GM12874 (cell line): ENCODE results near the gene PFKL.

Source experiments
- TF ChIP-seq, protein P1 (sequence below): IDR thresholded peaks from 2 replicates; pipeline ENCODE4 v1.5.1; 2011; ENCODE audit warnings: low read depth, mild to moderate bottlenecking, control low read depth, low read length, moderate library complexity; ENCODE audit not compliant: insufficient read depth

Gene PFKL

DNA sequence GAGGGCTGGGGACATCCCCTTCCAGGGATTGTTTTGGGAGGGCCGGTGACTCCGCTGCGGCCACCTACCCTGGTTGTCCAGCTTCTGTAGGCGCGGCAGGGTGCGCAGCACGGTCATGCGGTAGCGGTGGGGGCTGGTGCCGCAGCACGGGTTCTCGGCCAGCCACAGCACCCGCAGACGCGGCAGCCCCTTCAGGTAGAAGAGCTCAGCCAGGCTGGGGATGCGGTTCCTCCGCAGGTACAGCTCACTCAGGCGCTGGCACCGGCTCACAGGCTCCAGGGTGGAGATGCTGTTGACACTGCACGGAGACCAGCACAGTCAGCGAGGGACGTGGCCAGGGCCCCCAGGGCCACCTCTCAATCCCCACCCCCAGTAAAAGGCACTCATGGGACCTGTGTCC lies 33.1 kb downstream of the PFKL start:
- TF ChIP-seq, protein P1, sequence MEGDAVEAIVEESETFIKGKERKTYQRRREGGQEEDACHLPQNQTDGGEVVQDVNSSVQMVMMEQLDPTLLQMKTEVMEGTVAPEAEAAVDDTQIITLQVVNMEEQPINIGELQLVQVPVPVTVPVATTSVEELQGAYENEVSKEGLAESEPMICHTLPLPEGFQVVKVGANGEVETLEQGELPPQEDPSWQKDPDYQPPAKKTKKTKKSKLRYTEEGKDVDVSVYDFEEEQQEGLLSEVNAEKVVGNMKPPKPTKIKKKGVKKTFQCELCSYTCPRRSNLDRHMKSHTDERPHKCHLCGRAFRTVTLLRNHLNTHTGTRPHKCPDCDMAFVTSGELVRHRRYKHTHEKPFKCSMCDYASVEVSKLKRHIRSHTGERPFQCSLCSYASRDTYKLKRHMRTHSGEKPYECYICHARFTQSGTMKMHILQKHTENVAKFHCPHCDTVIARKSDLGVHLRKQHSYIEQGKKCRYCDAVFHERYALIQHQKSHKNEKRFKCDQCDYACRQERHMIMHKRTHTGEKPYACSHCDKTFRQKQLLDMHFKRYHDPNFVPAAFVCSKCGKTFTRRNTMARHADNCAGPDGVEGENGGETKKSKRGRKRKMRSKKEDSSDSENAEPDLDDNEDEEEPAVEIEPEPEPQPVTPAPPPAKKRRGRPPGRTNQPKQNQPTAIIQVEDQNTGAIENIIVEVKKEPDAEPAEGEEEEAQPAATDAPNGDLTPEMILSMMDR = no peak

- TF ChIP-seq, protein P1 = no peak
Observed at GRCh38 chr21:44333509-44334328, 33.9 kb downstream of the PFKL start.

DNA sequence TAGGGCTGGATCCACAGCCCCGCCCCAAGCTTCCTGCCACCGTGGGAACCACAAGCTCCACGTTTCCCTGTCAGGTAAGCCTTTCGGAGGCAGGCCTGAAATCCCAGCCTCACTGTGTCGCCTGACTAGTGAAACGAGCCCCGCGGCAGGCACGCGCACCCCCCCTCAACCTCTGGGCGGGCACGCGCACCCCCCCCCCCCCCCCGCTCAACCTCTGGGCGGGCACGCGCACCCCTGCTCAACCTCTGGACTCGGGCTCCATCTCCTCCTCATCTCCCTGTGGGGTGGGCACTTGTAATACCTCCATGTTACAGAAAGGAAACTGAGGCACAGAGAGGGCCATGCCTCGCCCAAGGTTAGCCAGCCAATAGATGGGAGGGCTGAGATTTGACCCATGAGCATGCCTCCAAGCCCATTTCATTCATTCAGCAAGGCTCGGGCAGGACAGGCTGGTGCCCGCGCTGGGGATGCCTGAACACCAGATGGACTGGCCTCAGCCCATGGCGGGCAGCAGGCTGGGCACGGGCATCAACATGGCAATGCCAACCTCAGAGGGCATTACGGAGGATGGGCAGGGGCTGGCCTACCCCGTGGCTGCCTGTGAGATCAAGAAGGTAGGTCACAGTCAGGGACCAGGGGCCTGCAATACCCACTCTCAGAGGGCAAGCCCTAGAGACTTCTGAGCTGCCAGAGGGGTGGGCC lies 34.6 kb downstream of the PFKL start:
- TF ChIP-seq, protein P1 = no peak

- TF ChIP-seq, protein P1 = no peak
Observed at GRCh38 chr21:44335266-44336059, 35.6 kb downstream of the PFKL start.

DNA sequence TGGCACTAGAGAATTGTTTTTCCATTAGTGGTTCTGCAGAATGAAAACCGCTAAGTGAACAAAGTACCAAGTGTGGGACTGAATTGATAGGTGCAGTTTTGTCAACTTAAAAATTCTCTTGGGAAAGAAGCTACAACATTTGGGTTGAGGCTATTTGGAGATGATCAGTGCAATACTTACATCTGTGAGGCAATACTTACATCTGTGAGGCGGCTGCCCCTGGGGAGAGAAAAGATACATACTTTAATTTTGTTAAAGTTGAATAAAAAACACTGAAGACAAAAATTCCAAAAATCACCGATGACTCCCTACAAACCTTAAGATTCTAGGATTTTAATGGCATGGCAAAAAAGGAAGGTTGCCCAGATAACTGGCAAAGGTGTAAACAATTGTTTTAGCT lies 37.6 kb downstream of the PFKL start:
- TF ChIP-seq, protein P1 = no peak

DNA sequence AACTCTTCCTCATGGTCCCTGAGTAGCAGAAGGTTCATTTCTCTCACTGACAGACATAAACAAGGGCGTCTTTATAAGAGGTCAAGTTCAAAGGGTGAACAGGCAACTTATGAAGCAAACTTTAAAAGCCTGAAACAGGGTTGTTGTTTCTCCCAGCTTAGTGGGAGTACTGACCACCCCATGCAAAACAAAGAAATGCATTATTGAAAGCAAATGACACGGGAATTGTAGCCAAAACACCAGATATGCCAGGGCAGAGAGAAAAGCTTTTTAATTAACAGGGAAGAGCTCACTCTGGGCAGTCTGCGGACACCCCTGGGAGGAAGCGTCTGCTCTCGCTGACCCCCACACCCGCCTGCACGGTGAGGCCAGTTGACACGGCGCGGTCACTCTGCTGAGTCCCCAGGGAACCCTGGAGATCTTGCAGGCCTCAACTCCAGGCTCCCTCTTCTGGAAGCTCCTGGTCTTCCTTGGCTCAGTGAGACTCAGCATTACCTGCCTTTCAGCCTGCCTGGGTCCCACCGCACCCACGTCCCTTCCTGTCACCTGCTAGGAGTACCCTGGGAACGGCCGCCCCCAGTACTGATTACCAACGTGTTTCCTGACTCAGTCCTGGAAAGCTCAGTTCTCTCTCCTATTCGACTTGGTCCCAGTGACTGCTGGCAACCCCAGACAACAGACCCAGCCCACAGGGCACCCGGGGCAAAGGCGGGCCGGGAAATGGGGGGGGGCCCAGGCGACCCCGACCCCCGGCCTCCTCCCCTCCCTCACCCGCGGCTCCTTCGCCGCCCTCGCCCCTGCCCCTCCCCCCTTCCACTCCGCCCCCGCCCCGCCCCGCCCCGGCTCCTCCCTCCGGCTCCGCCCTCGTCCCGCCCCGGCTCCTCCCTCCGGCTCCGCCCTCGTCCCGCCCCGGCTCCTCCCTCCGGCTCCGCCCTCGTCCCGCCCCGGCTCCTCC lies 38.4 kb downstream of the PFKL start:
- TF ChIP-seq, protein P1 = no peak
